Activated CD4-positive, alpha-beta T cell treated with anti-CD3 and anti-CD28 coated beads, Interleukin-10, Interleukin-2, amounts not matched to agents 100 ng/mL and 50 ng/mL, durations not matched to agents 16 hours and 8 hours (primary cell): ENCODE measurements around the gene CCNDBP1.
"Not testable (repeated sequence)": the region's sequence is repeated elsewhere in the genome, so short reads cannot be mapped to it uniquely, and the experiment has no call there.

Experiments
- DNase-seq: peaks from one replicate; pipeline ENCODE4 v3.0.0-alpha.2; 2020

CCNDBP1 gene

GRCh38 chr15:43218908-43219706, 33.9 kb downstream of the CCNDBP1 start:
- DNase-seq, result no peak

GRCh38 chr15:43219929-43220928, 35.0 kb downstream of the CCNDBP1 start:
- no peak for DNase-seq

GRCh38 chr15:43220991-43221403, 35.8 kb downstream of the CCNDBP1 start, which contains the start of gene EPB42:
Gene EPB42, minus strand, starts transcription at chr15:43221018. Its CDS starts 193 bp downstream, at chr15:43220825.
- no peak for DNase-seq

GRCh38 chr15:43221422-43221821, 36.2 kb downstream of the CCNDBP1 start:
- DNase-seq, result no peak

GRCh38 chr15:43225201-43225949, 40.2 kb downstream of the CCNDBP1 start:
- DNase-seq, result peak; percentile 81

- not testable (repeated sequence) for DNase-seq
Observed at GRCh38 chr15:43225950-43226255, 40.7 kb downstream of the CCNDBP1 start.

GRCh38 chr15:43226436-43227305, 41.5 kb downstream of the CCNDBP1 start:
- no peak for DNase-seq

- no peak for DNase-seq
Observed at GRCh38 chr15:43229977-43230376, 44.8 kb downstream of the CCNDBP1 start.

GRCh38 chr15:43230640-43231115, 45.5 kb downstream of the CCNDBP1 start:
- DNase-seq, result no peak

- no peak for DNase-seq
Observed at GRCh38 chr15:43232289-43232874, 47.2 kb downstream of the CCNDBP1 start.

GRCh38 chr15:43235536-43235935, 50.3 kb downstream of the CCNDBP1 start:
- no peak for DNase-seq

GRCh38 chr15:43237842-43238470, 52.8 kb downstream of the CCNDBP1 start:
- DNase-seq, result no peak

GRCh38 chr15:43238671-43239131, 53.5 kb downstream of the CCNDBP1 start:
- DNase-seq, result no peak

- peak; percentile 59 for DNase-seq
Observed at GRCh38 chr15:43239732-43240491, 54.7 kb downstream of the CCNDBP1 start.

GRCh38 chr15:43241100-43241499, 55.9 kb downstream of the CCNDBP1 start:
- DNase-seq, result no peak

- no peak for DNase-seq
Observed at GRCh38 chr15:43242616-43243015, 57.4 kb downstream of the CCNDBP1 start.

- DNase-seq, result no peak
Observed at GRCh38 chr15:43243020-43243645, 57.9 kb downstream of the CCNDBP1 start.

- no peak for DNase-seq
Observed at GRCh38 chr15:43244092-43244491, 58.9 kb downstream of the CCNDBP1 start.

- no peak for DNase-seq
Observed at GRCh38 chr15:43246261-43246774, 61.1 kb downstream of the CCNDBP1 start.
